BE2C (cell line): ENCODE measurements around the gene CSF2.

Experiments
- DNase-seq: peaks from one replicate; pipeline ENCODE4 v3.0.0-alpha.2; 2020
- H3K27me3 ChIP-seq: fragments of 250-450 bp; sonication (Bioruptor Pico); 2 replicates; pipeline ENCODE4 v1.5.1; 2020; ENCODE audit warnings: mild to moderate bottlenecking
- H3K36me3 ChIP-seq: fragments of 250-450 bp; sonication (Bioruptor Pico); 2 replicates; pipeline ENCODE4 v1.5.1; 2020; ENCODE audit warnings: mild to moderate bottlenecking
- H3K4me1 ChIP-seq: fragments of 250-450 bp; sonication (Bioruptor Pico); 2 replicates; pipeline ENCODE4 v1.5.1; 2020
- H3K4me3 ChIP-seq: 2 replicates; pipeline ENCODE4 v1.5.1; 2011; ENCODE audit warnings: low read depth, low read length
- H3K9me3 ChIP-seq: fragments of 250-450 bp; sonication (Bioruptor Pico); 2 replicates; pipeline ENCODE4 v1.5.1; 2020
- TF ChIP-seq, protein P1 (sequence below): IDR thresholded peaks from 2 replicates; pipeline ENCODE4 v1.5.1; 2012; ENCODE audit warnings: mild to moderate bottlenecking, low read depth, low read length

The CSF2 gene

DNA sequence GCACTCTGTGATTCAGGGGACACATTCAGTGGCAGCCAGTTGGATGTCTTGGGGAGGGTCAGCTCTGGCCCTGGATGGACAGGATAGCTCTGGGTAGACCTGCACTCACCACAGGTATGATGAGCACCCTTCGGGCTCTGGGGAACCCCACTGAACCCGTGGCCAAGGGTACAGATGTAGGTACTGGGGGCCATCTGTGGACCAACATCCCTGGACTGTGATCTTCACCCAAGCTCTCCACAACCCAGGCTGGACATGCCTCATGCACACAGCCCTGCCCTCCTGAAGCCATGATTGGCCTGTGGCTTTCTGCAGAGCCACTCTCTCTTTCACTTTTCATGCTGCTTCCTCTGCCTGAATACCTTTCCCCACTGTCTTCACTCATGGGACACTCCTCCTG lies 46.6 kb upstream of the CSF2 start:
- no peaks in the 10 kb centered on the region for H3K9me3 ChIP-seq
- no peak for DNase-seq
- no peaks in the 10 kb centered on the region for H3K4me1 ChIP-seq
- no peak overlapping the region for H3K4me3 ChIP-seq
- no peaks in the 10 kb centered on the region for H3K27me3 ChIP-seq
- TF ChIP-seq, protein P1, sequence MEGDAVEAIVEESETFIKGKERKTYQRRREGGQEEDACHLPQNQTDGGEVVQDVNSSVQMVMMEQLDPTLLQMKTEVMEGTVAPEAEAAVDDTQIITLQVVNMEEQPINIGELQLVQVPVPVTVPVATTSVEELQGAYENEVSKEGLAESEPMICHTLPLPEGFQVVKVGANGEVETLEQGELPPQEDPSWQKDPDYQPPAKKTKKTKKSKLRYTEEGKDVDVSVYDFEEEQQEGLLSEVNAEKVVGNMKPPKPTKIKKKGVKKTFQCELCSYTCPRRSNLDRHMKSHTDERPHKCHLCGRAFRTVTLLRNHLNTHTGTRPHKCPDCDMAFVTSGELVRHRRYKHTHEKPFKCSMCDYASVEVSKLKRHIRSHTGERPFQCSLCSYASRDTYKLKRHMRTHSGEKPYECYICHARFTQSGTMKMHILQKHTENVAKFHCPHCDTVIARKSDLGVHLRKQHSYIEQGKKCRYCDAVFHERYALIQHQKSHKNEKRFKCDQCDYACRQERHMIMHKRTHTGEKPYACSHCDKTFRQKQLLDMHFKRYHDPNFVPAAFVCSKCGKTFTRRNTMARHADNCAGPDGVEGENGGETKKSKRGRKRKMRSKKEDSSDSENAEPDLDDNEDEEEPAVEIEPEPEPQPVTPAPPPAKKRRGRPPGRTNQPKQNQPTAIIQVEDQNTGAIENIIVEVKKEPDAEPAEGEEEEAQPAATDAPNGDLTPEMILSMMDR: no peak
- no peaks in the 10 kb centered on the region for H3K36me3 ChIP-seq

DNA sequence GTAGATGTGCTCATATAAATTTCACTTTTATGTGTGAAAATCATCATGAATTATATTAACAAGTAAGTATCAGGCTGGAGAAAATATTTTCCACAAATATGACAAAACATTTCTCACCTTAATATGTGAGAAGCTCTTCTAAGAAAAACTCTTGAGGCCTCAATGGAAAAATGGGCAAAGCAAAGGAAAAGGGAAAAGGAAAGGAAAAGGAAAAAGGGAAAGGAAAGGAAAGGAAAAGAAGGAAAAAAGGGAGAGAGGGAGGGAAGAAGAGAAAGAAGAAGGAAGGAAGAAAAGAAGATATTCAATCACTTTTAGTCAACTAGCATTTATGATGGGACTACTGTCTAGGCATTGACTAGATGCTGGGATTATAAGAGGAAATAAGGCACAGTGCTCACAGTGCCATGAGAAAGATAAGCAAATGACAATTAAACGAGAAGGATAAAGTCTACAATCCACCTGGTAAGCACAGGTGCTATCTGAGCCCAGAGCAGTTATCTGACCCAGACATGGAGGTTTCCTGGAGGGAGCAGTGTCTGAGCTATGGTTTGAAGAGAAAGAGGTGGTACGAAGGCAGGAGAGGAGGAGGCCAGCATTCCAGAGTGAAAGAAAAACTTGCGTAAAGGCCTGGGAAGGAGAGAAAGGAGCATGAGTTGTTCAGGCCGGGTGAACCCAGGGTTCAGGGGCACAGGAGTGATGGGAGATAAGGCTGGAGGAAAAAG lies 43.8 kb upstream of the CSF2 start:
- TF ChIP-seq, protein P1: no peak
- Histone ChIP-seq H3K4me1 (no peaks in the 10 kb centered on the region), H3K9me3 (no peaks in the 10 kb centered on the region), H3K4me3 (no peak overlapping the region), H3K27me3 (no peaks in the 10 kb centered on the region), H3K36me3 (no peaks in the 10 kb centered on the region)
- DNase-seq: no peak

DNA sequence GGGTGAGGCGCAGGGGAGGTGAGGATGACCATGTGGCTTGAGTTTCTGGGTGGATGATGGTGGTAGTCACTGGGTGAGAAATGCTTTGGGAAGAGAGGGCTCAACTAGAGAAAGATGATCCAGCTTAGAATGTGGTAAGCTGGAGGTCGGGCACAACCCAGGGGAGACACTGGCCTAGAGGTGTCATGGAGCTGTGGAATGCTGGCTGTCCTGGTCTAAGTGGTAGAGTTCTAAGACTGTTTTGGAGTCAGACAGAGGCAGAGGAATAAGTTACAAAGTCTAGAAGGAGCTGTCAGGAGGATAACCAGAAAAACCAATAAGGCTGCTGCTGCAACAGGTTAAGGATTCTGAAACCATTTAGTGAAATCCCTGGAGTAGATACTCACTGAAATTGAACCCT lies 43.0 kb upstream of the CSF2 start:
- Histone ChIP-seq H3K27me3 (no peaks in the 10 kb centered on the region), H3K9me3 (no peaks in the 10 kb centered on the region), H3K36me3 (no peaks in the 10 kb centered on the region), H3K4me3 (no peak overlapping the region), H3K4me1 (no peaks in the 10 kb centered on the region)
- TF ChIP-seq, protein P1: no peak
- no peak for DNase-seq

DNA sequence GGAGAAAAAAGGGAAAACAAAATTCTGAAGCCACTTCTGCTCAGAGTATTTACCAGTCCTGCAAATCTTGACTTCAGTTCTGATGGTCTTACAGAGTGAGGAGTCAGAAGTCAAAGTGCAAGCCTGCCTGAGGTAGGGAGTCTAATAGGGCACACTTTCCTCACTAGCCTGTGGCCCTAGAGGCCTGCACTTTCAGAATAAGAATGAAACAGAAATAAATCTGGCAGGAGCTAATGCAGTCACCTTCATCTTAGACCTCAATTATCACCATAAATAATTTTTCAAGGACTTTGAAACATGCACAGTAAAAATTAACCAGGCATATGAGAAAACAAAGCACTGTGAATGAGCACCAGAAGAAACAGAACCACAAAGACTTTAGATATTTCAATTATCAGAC lies 41.4 kb upstream of the CSF2 start:
- TF ChIP-seq, protein P1: no peak
- 0 out of 2 replicates have a peak, but pooled peaks cover 4% of the 10 kb centered on the region for H3K27me3 ChIP-seq
- no peaks in the 10 kb centered on the region for H3K36me3 ChIP-seq
- H3K9me3 ChIP-seq: no peaks in the 10 kb centered on the region
- no peaks in the 10 kb centered on the region for H3K4me1 ChIP-seq
- DNase-seq: no peak
- no peak overlapping the region for H3K4me3 ChIP-seq

- Histone ChIP-seq H3K36me3 (no peaks in the 10 kb centered on the region), H3K4me3 (no peak overlapping the region), H3K4me1 (no peaks in the 10 kb centered on the region), H3K27me3 (peaks cover 8% of the 10 kb centered on the region; the same call in 1 of the 2 replicates), H3K9me3 (no peaks in the 10 kb centered on the region)
- TF ChIP-seq, protein P1: no peak
- DNase-seq: no peak
Measured at GRCh38 chr5:132033122-132033521, 40.5 kb upstream of the CSF2 start.

DNA sequence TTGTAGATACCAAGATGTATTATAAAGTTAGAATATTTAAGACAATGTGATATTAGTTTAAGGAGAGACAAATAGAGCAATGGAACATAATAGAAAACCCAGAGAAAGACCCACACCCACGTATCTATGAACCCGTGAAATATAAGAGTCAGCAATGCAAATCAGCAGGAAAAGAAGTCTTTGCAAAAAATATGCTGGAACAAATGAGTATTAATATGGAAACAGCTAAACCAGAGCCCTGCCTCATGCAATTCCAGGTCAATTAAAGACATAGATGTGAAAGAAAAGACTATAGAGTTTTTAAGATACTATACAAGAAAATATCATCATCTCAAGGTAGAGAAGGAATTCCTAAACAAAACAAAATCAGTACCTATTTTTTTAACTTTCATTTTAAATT lies 36.2 kb upstream of the CSF2 start:
- Histone ChIP-seq H3K36me3 (no peaks in the 10 kb centered on the region), H3K9me3 (no peaks in the 10 kb centered on the region), H3K4me1 (no peaks in the 10 kb centered on the region), H3K4me3 (no peak overlapping the region), H3K27me3 (peaks cover 20% of the 10 kb centered on the region)
- no peak for DNase-seq
- TF ChIP-seq, protein P1: no peak
